Stimulated activated CD4-positive, alpha-beta T cell treated with anti-CD3 and anti-CD28 coated beads, TNF-alpha, amount 100 ng/mL, for 4 hours (primary cell): ENCODE measurements around the gene P2RY11.
A peak's percentile ranks its signal among the peaks of the same experiment; 100 is the strongest.

Source experiments
- DNase-seq, 3 experiments: peaks; one replicate each; pipeline ENCODE4 v3.0.0-alpha.2; 2020; ENCODE audit warnings: low read depth in 3 of 3

Gene P2RY11, protein sequence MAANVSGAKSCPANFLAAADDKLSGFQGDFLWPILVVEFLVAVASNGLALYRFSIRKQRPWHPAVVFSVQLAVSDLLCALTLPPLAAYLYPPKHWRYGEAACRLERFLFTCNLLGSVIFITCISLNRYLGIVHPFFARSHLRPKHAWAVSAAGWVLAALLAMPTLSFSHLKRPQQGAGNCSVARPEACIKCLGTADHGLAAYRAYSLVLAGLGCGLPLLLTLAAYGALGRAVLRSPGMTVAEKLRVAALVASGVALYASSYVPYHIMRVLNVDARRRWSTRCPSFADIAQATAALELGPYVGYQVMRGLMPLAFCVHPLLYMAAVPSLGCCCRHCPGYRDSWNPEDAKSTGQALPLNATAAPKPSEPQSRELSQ

DNA sequence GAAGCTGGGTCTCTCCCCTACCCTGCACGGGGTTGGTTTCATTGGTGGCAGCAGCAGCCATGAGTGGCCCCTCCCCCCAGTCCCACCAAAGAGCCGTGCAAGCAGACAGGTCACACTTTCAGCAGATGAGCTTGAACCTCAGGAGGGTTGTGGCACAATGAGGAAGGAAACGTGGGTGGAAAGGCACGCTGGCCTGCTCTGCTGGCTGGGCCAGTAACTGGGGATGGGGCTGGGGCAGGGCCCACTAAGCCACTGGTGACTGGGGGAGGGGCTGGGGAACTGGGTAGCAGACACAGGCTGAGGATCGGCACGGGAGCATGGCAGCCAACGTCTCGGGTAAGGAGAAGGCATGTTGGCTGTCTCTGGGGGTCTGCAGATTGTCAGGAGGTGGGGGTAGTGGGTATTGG lies at the start of gene P2RY11:
Gene P2RY11, plus strand, starts transcription at position 289 of the 407 bp plus-strand sequence. Its CDS starts 29 bp downstream, at position 318.
- no peak for DNase-seq

DNA sequence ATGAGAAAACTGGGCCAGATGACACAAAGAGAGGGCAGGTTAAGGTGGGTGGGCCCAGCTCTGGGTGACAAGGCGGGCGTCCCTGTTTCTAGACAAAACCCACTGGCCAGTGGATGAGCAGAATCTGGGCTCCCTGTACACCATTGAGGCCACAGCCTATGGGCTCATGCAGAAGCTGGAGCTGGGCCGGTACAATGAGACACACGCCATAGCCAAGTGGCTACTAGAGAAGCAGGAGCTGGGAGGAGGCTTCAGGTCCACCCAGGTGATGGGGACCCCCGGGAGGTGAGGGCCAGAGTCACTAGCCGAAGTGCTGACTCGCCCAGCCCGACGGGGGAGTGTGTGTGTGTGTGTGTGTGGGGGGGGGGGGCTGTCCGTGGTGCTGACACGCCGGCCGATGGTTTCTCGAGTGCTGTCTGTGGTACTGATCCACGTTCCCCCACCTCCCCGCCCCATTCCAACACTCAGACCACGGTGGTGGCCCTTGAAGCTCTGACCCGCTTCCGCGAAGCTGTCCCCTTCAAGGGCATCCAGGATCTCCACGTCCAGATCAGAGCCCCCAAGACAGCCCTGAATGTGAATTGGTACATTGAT lies 49.7 kb upstream of the P2RY11 start:
- DNase-seq = no peak

DNA sequence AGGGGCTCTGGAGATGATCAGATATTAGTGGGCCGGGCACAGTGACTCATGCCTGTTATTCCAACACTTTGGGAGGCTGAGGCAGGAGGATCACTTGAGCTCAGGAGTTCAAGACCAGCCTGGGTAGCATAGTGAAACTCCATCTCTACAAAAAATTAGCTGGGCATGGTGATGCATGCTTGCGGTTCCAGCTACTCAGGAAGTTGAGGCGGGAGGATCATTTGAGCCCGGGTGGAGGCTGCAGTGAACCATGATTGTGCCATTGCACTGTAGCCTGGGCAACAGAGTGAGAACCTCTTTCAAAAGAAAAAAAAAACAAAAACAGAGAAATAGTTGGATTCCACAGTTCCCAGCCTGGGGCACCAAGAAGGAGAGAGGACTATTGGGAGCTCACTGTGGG lies 43.3 kb upstream of the P2RY11 start:
- DNase-seq = no peak

DNA sequence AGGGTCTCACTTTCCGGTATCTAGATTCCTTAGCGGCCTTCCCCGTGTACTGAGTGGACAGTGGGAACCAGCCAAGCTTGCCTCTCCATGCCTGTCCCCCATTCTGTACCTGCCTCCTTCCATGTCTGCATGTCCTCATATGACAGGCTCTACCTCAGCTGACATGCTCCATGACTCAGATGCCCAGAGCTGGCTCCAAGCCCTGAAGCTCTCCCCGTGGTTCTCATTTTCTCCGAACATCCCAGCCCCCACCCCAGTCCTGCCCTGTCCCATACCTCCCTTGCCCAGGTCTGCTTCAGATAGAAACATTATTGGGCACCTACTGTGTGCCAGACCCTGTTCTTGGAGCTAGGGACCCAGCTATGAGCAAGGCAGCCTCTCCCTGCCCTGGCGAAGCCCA lies 42.4 kb upstream of the P2RY11 start:
- DNase-seq = no peak

DNA sequence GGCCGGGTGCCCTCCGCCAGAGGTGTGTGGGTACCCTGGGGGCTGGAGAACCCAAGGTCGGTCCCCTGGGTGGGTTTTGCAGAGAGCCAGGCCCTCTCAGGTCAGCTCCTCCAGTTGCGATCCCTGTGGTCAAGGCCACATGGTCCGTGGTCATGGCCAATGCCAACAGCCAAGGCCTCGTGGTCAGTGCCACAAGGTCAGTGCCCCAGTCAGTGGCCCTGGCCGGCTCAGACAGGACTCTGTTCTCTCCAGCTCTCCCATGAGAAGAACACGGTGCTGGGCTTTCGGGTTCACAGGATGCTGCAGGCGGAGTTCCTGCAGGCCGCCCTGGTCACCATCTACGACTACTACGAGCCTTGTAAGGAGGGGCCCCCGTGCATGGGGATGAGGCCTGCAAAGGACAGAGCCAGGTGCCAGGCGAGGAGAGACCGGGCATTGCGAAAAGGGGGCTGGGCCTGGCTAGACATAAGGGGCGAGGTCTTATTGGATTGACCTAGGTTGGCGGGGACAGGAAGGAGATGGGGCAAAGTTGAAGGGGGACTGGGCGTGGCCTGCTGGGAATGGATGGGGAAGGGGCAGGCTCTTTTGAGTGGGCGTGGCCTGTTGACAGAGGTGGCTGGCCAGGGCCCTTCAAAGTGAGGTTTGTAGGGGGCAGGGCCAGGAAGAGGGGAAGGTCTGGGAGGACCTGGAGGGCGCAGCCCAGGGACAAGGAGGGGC lies 40.6 kb upstream of the P2RY11 start:
- no peak for DNase-seq

DNA sequence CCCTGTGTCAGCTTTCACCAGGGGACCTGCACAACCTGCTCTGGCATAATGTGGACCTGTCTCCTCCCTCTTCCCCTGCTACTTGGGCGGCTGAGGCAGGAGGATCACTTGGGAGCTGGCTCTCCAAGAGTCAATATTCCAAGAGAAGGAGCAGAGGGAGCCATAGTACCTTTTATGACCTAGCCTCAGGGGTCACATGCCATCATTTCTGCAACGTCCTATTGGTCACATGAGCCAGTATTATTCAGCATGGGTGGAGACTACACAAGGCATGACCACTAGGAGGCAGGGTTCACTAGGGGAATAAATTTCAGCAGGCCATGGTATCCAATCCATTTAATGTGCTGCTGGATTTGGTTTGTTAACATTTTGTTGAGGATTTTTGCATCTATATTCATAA lies 37.3 kb upstream of the P2RY11 start:
- no peak for DNase-seq

DNA sequence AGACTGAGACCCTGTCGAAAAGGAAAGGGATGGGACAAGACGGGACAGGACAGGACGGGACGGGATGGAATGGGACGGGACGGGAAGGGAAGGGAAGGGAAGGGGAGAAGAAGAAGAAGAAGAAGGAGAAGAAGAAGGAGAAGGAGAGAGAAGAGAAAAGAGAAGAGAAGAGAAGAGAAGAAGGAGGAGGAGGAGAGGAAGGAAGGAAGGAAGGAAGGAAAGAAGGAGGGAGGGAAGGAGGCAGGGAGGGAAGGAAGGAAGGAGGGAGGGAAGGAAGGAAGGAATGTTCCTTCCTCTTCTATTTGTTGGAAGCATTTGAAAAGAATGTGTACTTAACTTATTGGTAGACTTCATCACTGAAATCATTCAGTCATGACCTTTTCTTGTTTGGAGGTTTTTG lies 35.0 kb upstream of the P2RY11 start:
- no peak for DNase-seq

DNA sequence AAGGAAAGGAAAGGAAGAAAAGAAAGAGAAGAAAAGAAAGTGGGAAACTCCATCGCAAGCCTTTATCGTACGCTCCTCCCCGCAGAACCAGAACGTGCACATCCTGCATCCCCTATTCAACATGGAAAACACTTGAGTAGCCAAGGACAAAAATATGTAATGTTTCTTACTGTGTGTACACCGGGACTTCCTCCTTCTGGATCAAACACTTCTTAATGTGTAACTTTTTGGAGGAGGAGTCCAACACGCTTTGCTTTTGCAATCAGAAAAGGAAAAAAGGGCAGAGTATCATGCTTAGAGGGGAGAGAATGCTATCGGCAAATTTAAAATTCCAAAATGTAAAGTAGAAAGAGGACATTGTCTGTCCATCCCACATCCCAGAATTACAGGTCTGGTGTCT lies 33.2 kb upstream of the P2RY11 start:
- DNase-seq = no peak

DNA sequence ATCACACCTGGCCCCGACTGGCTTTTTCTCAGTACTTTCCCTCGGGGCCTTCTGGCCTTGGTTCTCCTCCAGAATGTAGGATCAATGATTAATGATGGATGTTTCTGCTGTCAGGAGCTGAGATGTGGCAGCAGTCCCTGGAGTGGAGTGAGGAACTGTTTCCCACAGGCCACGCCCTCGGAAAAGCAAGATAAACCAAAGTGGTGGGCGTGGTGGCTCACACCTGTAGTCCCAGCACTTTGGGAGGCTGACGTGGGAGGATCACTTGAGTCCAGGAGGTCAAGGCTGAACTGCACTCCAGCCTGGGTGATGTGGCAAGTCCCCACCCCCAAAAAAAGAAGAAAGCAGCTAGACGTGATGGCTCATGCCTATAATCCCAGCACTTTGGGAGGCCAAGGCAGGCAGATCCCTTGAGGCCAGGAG lies 32.5 kb upstream of the P2RY11 start:
- DNase-seq = no peak

DNA sequence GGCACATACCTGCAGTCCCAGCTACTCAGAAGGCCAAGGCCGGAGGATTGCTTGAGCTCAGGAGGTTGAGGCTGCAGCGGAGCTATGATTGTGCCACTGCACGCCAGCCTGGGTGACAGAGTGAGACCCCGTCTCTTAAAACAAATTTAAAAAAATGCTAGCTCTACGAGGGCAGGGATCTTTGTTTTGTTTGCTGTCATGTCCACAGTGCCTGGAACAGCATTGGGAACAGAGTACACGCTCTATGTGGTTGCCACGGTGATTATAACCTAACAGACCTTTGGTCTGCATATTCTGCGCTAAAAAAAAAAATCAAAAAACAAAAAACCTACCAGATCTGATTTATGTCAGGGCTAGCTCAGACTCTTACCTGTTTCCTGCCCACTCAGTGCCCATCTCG lies 27.6 kb upstream of the P2RY11 start:
- DNase-seq = no peak

DNA sequence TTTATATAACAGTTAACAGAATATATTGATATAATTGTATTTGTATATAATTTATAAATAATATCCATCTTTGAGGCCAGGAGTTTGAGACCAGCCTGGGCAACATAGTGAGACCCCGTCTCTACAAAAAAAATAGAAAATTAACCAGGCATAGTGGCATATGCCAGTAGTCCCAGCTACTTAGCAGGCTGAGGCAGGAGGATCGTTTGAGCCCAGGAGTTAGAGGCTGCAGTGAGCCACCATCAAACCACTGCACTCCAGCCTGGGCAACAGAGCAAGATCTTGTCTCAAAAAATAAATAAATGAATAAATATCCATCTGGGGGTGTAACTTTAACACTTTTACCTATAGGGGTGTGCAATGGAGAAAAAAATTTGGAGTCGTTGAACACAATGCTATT lies 26.7 kb upstream of the P2RY11 start:
- no peak for DNase-seq

DNA sequence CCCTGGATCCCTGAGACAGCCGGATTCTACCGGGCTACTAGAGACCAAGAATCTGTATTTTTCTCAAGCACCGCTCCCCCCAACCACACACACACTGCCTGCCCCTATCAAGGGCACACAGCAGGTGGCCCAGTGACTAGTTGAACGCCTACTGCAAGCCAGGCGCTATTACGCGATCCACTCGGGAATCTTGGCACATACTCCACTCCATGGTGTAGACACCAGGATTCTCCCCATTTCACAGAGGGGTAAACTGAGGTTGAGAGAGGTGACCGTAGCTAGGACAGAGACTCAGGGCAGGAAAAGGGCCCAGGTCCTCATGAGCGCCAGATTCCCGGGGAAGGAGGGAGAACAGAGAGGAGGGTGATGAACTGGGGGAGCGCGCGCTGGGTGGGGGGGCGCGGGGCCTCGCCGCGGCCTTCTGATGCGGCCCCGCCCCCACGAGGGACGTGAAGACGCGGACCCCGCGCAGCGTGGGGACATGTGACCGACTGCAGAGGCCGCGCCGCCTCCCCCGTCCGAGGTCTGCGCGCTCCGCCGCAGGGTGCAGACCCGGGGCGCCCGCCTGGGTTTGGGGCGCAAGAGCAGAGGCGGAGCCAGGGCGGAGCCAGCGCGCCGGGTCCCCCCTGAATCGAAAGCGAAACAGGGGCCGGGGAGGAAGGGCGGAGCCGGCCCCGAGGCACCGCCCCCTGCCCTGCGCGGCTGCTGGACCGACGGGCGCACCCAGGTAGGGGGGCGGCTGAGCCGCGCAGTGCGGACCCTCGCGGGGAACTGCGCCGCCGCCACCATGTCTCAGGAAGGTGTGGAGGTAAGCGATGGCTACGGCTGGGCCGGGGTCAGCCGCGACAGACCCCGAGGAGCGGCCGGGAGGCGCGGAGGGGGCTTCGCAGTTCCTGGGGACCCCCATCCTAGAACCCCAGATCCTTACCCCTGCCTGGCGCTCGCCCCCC lies 25.6 kb upstream of the P2RY11 start, which contains the start of gene SHFL:
Gene SHFL, plus strand, starts transcription at position 677 of the 950 bp plus-strand sequence. Its CDS starts 111 bp downstream, at position 788.
- DNase-seq = peak; percentile 68 to 77 (median 74)

DNA sequence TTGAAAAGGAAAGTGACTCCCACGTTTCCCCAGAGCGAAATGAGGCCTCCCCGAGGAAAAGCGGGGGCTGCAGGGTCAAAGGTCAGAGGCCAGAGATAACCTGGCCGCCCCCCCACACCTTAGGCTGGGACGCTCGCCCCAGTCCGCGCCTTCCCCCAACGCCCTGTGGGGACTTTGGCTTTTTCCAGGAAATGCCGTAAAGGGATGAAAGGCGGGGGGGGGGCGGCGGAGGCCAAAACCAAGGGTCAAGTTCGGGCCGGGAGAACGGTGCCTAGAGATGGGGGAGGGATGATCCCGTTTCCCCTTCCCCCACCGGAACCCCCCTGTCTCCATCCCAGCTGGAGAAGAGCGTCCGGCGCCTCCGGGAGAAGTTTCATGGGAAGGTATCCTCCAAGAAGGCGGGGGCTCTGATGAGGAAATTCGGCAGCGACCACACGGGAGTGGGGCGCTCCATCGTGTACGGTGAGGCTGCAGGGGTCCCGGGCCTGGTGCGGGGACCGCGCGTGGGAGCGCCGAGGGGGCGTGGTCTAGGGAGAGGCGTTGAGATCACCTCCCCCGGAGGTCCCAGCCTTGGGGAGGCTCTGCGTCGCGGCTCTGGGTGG lies 24.8 kb upstream of the P2RY11 start:
- peak in 1 of 3 experiments; percentile 55 for DNase-seq

DNA sequence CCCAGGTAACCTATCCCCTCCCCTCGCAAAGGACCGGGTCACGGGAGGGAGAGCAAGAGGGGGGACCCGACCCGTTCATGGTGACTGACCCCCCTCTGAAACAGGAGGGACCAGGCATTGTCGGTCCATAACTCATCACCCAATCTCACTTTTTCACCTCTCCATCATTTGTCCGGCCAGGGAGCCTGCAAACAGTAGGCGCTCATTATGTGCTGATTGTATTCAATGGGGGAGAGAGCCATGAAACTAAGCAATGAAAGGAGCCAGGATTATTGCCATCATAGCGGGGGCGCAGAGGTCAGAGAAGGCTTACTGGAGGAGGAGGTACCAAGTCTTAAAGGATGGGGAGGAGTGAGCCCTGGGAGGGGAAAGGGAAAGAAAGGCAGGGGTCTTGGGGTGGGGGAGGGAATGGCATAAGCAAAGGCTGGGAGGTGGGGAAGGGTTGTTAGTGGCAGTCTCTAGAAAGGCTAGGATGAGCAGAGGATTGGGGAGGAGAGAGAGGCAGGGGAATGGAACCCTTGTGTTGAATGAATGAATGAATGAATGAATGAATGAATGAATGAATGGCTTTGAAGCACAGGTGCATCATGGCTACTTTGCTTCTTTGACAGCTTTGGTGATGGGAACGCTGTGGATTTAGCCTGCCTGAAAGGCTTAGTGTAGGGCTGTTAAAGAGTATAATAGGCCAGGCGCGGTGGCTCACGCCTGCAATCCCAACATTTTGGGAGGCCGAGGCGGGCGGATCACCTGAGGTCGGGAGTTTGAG lies 24.0 kb upstream of the P2RY11 start:
- DNase-seq = no peak

DNA sequence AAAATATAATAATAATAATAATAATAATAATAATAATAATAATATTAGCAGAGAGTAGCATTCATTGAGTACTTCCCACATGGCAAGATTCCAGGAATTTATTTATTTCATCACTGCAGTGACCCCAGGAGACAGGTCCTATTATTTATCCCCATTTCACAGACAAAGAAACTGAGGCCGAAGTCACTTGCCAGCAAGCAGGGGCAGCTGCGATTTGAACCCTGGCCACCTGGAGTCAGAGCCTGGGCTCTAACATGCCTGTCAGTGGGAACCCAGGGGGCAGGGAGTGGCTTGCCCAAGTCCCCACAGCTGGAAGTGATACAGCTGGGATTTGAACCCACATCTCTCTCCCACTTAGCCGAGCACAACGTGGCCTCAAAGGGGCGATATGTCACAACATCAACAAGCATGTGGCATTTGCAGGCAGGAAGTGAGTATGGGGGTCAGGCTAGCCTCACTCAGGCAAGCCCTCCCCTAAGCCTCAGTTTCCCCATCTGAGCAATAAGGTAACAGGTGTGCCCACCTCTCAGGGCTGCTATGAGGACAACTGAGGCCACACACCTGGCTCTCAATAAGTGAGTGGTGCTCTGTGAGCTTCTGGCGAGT lies 22.4 kb upstream of the P2RY11 start:
- DNase-seq = no peak

DNA sequence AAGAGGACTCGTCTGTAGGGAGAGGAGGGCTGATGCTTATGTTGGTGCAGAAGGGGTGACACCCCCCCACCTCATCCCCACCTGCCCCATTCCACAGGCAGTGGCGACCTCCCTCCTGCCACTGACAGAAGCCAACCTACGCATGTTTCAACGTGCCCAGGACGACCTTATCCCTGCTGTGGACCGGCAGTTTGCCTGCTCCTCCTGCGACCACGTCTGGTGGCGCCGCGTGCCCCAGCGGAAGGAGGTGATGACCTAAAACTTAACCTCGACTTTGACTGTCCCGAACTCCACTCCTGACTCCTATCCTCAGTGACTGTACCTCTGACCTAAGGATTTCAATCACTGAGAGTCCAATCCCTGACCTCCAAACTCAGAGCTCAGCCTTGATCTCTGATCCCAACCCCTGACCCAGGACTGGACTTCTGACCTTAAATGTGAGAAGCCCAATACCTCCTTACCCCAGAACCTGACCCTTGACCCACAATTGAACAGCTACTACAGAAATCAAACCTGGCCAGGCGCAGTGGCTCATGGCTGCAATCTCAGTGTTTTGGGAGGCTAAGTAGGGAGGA lies 21.6 kb upstream of the P2RY11 start:
- no peak for DNase-seq

DNA sequence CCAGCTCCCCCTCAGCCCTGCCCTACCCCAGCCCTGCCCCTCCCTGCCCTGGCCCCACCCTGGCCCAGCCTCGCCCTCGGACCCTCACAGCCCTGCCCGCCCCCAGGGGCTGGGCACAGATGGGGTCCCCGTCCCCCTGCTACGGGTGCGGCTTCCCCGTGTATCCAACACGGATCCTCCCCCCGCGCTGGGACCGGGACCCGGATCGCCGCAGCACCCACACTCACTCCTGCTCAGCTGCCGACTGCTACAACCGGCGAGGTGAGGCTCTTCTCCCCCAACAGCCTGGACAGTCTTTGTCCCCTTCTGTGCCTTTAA lies 20.2 kb upstream of the P2RY11 start:
- no peak for DNase-seq

DNA sequence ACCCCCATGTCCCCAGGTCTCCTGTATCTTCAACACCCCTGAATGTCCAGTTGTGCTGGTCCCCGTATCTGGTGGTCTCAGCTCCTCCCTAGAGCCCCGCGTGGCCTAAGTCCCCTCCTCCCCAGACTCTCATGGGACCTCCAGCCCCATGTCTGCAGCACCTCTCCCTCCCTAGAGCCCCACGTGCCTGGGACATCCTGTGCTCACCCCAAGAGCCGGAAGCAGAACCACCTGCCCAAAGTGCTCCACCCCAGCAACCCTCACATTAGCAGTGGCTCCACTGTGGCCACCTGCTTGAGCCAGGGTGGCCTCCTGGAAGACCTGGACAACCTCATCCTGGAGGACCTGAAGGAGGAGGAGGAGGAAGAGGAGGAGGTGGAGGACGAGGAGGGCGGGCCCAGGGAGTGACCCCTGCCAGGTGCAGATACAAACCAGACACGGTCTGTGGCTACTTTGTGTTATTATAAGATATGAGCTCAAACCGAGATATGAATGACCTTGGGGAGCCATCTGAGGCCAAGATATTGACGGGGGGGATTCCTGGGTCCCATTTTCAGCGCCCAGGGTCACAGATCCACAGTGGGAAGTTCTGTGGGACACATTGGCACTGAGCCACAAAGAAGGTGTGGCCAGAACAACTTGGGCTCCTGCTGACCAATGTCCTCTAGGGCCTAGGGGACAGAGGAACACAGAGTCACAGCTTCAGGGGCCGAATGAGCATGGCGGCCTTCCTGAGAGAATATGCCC lies 19.4 kb upstream of the P2RY11 start:
- no peak for DNase-seq

DNA sequence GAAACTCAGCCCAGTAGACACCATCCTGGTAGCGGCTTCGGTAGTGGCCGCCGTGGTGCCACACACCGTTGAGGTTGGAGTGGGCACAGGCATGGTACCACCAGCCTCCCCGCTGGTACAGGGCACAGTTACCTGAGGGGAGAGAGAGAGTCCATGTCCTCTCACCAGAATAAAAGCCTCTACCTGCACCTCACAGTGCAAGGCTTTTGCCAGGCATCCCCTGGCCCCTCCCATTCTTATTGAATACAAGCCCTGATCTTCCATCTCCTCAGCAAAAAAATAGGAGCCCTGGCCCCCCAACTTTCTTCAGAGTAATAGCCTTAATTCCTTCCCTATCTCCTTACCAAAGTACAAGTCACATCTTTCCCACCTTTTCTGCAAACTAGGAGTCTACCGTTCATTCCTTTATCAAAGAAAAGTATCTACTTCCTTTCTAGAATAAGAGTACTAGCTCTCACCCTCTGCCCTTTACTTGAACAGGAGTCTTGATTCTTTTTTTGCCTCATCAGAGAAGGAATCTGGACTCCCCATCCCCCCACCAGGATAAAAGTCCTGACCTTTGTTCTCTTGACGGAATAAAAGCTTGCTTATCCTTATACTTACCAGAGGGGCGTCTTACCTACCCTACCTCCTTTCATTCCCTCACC lies 18.7 kb upstream of the P2RY11 start:
- DNase-seq = no peak
